IMR-90 (cell line): ENCODE measurements around the gene PCNX2. TPM values are rescaled to one million over a fixed set of nuclear protein-coding genes. Genes with fewer than 3 reads are reported as not detected.

Source experiments
- ATAC-seq: fragments of 200-7000 bp; cut with Tn5 transposase; 2 replicates; pipeline ENCODE4 v1.9.1; 2020; ENCODE audit warnings: low read depth, mild to moderate bottlenecking, moderate library complexity
- BruUV-seq: library from RNA; stranded (reverse); fragments of 400-500 nt; replicated peaks from 2 replicates; lab custom pipeline; 2021; lab: Mats Ljungman, UMichigan
- CTCF ChIA-PET: fragments of 300-600 bp; formaldehyde crosslinking; extraction: SDS; loops from one replicate; lab custom pipeline; 2021; ENCODE audit warnings: antibody characterized with exemption; lab: Yijun Ruan, JAX
- POLR2A ChIA-PET: fragments of 300-600 bp; sonication (Branson Sonifier 250); formaldehyde crosslinking; loops from one replicate; lab custom pipeline; 2022; ENCODE audit warnings: antibody characterized with exemption; ENCODE audit not compliant: unreplicated experiment; lab: Charles Lee
- DNase-seq: peaks from one replicate; pipeline ENCODE4 v3.0.0; 2013
- H2AFZ ChIP-seq: replicated peaks from 2 replicates; pipeline ENCODE3; 2013; ENCODE audit warnings: low read length, mild to moderate bottlenecking; ENCODE audit not compliant: poor library complexity
- H2AK5ac ChIP-seq: 2 replicates; pipeline ENCODE4 v1.6.1; 2013; ENCODE audit warnings: low read depth, low read length, inconsistent platforms
- H2AK9ac ChIP-seq: replicated peaks from 2 replicates; pipeline ENCODE3; 2013; ENCODE audit warnings: mild to moderate bottlenecking, low read depth, low read length, moderate library complexity; ENCODE audit not compliant: poor library complexity
- H2BK120ac ChIP-seq: 2 replicates; pipeline ENCODE4 v1.6.1; 2013; ENCODE audit warnings: low read depth, low read length, inconsistent platforms
- H2BK15ac ChIP-seq: 3 replicates; pipeline ENCODE4 v1.6.1; 2013; ENCODE audit warnings: low read depth, low read length, inconsistent platforms
- H2BK20ac ChIP-seq: 2 replicates; pipeline ENCODE4 v1.6.1; 2013; ENCODE audit warnings: low read depth, mild to moderate bottlenecking, inconsistent platforms, low read length, moderate library complexity
- H2BK5ac ChIP-seq: 2 replicates; pipeline ENCODE4 v1.6.1; 2013; ENCODE audit warnings: mild to moderate bottlenecking, low read depth, low read length, inconsistent platforms; ENCODE audit not compliant: poor library complexity, severe bottlenecking
- H3K14ac ChIP-seq: replicated peaks from 2 replicates; pipeline ENCODE4 v1.6.1; 2013; ENCODE audit warnings: low read depth, low read length, inconsistent platforms
- H3K18ac ChIP-seq: 2 replicates; pipeline ENCODE4 v1.6.1; 2013; ENCODE audit warnings: low read depth, low read length, control low read depth
- H3K23ac ChIP-seq: 2 replicates; pipeline ENCODE4 v1.6.1; 2013; ENCODE audit warnings: low read depth, low read length, inconsistent platforms
- H3K27ac ChIP-seq: 2 replicates; pipeline ENCODE4 v1.5.1; 2013; ENCODE audit warnings: mild to moderate bottlenecking, control low read depth, low read length; ENCODE audit not compliant: insufficient read depth
- H3K27me3 ChIP-seq: 2 replicates; pipeline ENCODE4 v1.6.1; 2013; ENCODE audit warnings: low read length; ENCODE audit not compliant: control insufficient read depth, insufficient read depth
- H3K36me3 ChIP-seq: 2 replicates; pipeline ENCODE4 v1.6.1; 2013; ENCODE audit warnings: low read length, mixed read lengths; ENCODE audit not compliant: control insufficient read depth, insufficient read depth
- H3K4ac ChIP-seq: 2 replicates; pipeline ENCODE4 v1.6.1; 2013; ENCODE audit warnings: low read depth, low read length, inconsistent platforms
- H3K4me1 ChIP-seq: 2 replicates; pipeline ENCODE4 v1.6.1; 2013; ENCODE audit warnings: low read length, mixed read lengths; ENCODE audit not compliant: control insufficient read depth, insufficient read depth
- H3K4me2 ChIP-seq: 2 replicates; pipeline ENCODE4 v1.6.1; 2013; ENCODE audit warnings: low read depth, mild to moderate bottlenecking, control low read depth, low read length, moderate library complexity
- H3K4me3 ChIP-seq: 2 replicates; pipeline ENCODE4 v1.5.1; 2013; ENCODE audit warnings: low read depth, mild to moderate bottlenecking, control low read depth, low read length, moderate library complexity; ENCODE audit not compliant: insufficient read depth
- H3K56ac ChIP-seq: 2 replicates; pipeline ENCODE4 v1.6.1; 2013; ENCODE audit warnings: low read length, inconsistent platforms; ENCODE audit not compliant: insufficient read depth; ENCODE audit errors: extremely low read depth
- H3K79me1 ChIP-seq, 2 experiments: 2 replicates each; pipeline ENCODE4 v1.6.1; 2013; ENCODE audit warnings: low read length in 2 of 2, inconsistent platforms in 1 of 2, low read depth in 1 of 2
- H3K9ac ChIP-seq: 2 replicates; pipeline ENCODE4 v1.6.1; 2013; ENCODE audit warnings: low read depth, low read length, control low read depth
- H3K9me1 ChIP-seq: 2 replicates; pipeline ENCODE4 v1.6.1; 2013; ENCODE audit warnings: low read length, inconsistent platforms; ENCODE audit not compliant: insufficient read depth
- H3K9me3 ChIP-seq: 2 replicates; pipeline ENCODE4 v1.6.1; 2013; ENCODE audit warnings: low read length; ENCODE audit not compliant: control insufficient read depth, insufficient read depth
- H4K20me1 ChIP-seq: 2 replicates; pipeline ENCODE4 v1.6.1; 2013; ENCODE audit warnings: low read length, inconsistent platforms; ENCODE audit not compliant: insufficient read depth
- H4K5ac ChIP-seq: 2 replicates; pipeline ENCODE4 v1.6.1; 2013; ENCODE audit warnings: mild to moderate bottlenecking, low read depth, low read length, control low read depth
- H4K8ac ChIP-seq, 2 experiments: 2 replicates each; pipeline ENCODE4 v1.6.1; 2013; ENCODE audit warnings: low read depth in 2 of 2, low read length in 2 of 2, control low read depth in 1 of 2, inconsistent platforms in 1 of 2
- H4K91ac ChIP-seq: 2 replicates; pipeline ENCODE4 v1.6.1; 2013; ENCODE audit warnings: low read depth, low read length, inconsistent platforms; ENCODE audit not compliant: insufficient read depth
- BHLHE40 ChIP-seq: fragments of 150-350 bp; IDR thresholded peaks from 2 replicates; pipeline ENCODE4 v1.6.1; 2016; ENCODE audit warnings: mild to moderate bottlenecking, low read depth, low read length
- CEBPB ChIP-seq: IDR thresholded peaks from 2 replicates; pipeline ENCODE4 v1.6.1; 2012; ENCODE audit warnings: low read depth, low read length, improper control_type of control experiment
- CHD1 ChIP-seq: IDR thresholded peaks from 2 replicates; pipeline ENCODE4 v1.6.1; 2012; ENCODE audit warnings: low read depth, low read length, improper control_type of control experiment
- CTCF ChIP-seq: conservative IDR thresholded peaks from 2 replicates; pipeline ENCODE4 v1.5.1; 2012; ENCODE audit warnings: mild to moderate bottlenecking, low read depth, low read length, improper control_type of control experiment
- FOS ChIP-seq: fragments of 150-350 bp; IDR thresholded peaks from 2 replicates; pipeline ENCODE4 v1.6.1; 2016; ENCODE audit warnings: low read depth, low read length
- MAFK ChIP-seq: IDR thresholded peaks from 2 replicates; pipeline ENCODE4 v1.6.1; 2012; ENCODE audit warnings: low read depth, low read length, improper control_type of control experiment
- MAZ ChIP-seq: IDR thresholded peaks from 2 replicates; pipeline ENCODE4 v1.6.1; 2012; ENCODE audit warnings: low read depth, mild to moderate bottlenecking, low read length, improper control_type of control experiment, moderate library complexity, borderline replicate concordance
- MXI1 ChIP-seq: IDR thresholded peaks from 2 replicates; pipeline ENCODE4 v1.6.1; 2012; ENCODE audit warnings: low read depth, mild to moderate bottlenecking, low read length, moderate library complexity, borderline replicate concordance
- NFE2L2 ChIP-seq: fragments of 150-350 bp; IDR thresholded peaks from 2 replicates; pipeline ENCODE4 v1.6.1; 2016; ENCODE audit warnings: low read depth, mild to moderate bottlenecking, low read length
- POLR2A ChIP-seq: IDR thresholded peaks from 2 replicates; pipeline ENCODE4 v1.6.1; 2012; ENCODE audit warnings: mild to moderate bottlenecking, low read depth, low read length
- RAD21 ChIP-seq: IDR thresholded peaks from 2 replicates; pipeline ENCODE4 v1.6.1; 2012; ENCODE audit warnings: low read length, improper control_type of control experiment
- RCOR1 ChIP-seq: IDR thresholded peaks from 2 replicates; pipeline ENCODE4 v1.6.1; 2012; ENCODE audit warnings: mild to moderate bottlenecking, low read length, improper control_type of control experiment; ENCODE audit not compliant: insufficient replicate concordance
- RFX5 ChIP-seq: IDR thresholded peaks from 2 replicates; pipeline ENCODE4 v1.8.0; 2012; ENCODE audit warnings: low read depth, mild to moderate bottlenecking, low read length, moderate library complexity
- SMC3 ChIP-seq: fragments of 150-350 bp; IDR thresholded peaks from 2 replicates; pipeline ENCODE4 v1.6.1; 2016; ENCODE audit warnings: low read depth, mild to moderate bottlenecking, antibody characterized with exemption, low read length, moderate library complexity
- WGBS, 2 experiments: methylation state at CpG; one replicate each; pipeline versions ENCODE4 v1.1.5 to v1.1.7; 2013; ENCODE audit warnings: missing lambda C conversion rate in 2 of 2; ENCODE audit not compliant: insufficient read length in 1 of 2; ENCODE audit errors: extremely low coverage in 2 of 2; 5-methylcytosine and 5-hydroxymethylcytosine counted together
- dilution Hi-C: fragments of 300-500 bp; cut with HindIII; formaldehyde crosslinking; loops from one replicate; pipeline ENCODE4 v1.14.3; 2018; ENCODE audit warnings: low sequenced_read_pairs; ENCODE audit not compliant: unreplicated experiment
- in situ Hi-C: fragments of 300-500 bp; cut with MboI; formaldehyde crosslinking; loops from 3 replicates; pipeline ENCODE4 v1.14.3; 2019; ENCODE audit warnings: low sequenced_read_pairs, inconsistent platforms, mixed read lengths
- intact Hi-C: fragments of 100-400 bp; cut with micrococcal nuclease; formaldehyde crosslinking; loops from 2 replicates; pipeline ENCODE4 v1.10.0; 2022
- polyA plus RNA-seq, 3 experiments: library from polyadenylated mRNA; depleted of rRNA; stranded (reverse); fragments of >200 nt; gene quantifications; 2 replicates each; pipeline ENCODE4 v1.2.3, GENCODE V29; 2012; ENCODE audit warnings: low replicate concordance in 1 of 3
- total RNA-seq: library from RNA; depleted of rRNA; stranded (reverse); fragments of >200 nt; gene quantifications from 2 replicates; pipeline ENCODE4 v1.2.3, GENCODE V29; 2012
- TF ChIP-seq, protein P1 (sequence below): fragments of 150-350 bp; IDR thresholded peaks from 2 replicates; pipeline ENCODE4 v1.6.1; 2016; ENCODE audit warnings: low read depth, mild to moderate bottlenecking, low read length, moderate library complexity, borderline replicate concordance
- TF ChIP-seq, protein P2 (sequence below): fragments of 150-350 bp; IDR thresholded peaks from 2 replicates; pipeline ENCODE4 v1.6.1; 2017; ENCODE audit warnings: mild to moderate bottlenecking, antibody characterized with exemption, low read length, low read depth

PCNX2 gene
- total and polyA plus RNA-seq, 2 of the 4 experiments (the other 2 are of a cell fraction), result 15.9 to 22.6 TPM

DNA sequence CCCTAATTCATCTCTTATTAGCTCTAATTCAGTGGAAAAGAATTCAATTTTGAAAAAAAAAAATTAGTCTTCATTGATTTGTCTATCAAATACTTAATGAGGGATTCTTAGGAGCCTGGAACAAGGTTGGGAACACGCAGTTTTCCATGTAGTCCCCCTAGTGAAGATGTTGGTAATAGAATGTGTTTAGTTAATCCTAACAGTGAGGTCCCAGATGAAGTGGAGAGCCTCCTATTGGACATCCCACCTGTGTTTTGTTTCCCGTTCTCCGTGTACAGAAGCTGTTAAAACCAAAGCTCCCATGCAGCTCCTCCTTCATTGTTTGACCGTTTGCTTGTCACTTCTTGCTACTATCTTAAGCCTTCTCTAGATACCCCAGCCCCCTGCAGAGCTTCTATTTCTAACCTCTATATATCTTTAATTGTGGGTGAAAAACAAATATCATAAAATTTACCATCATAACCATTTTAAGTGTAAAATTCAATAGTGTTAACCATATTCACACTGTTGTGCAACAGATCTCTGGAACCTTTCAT lies 67.5 kb downstream of the PCNX2 start:
- Histone ChIP-seq H2AK9ac (no peak overlapping the region), H3K56ac (no peak overlapping the region), H3K4me1 (peaks cover 2% of the 10 kb centered on the region), H4K5ac (no peak overlapping the region), H3K79me1 (no peaks in the 10 kb centered on the region), H3K18ac (no peak overlapping the region), H4K8ac (no peak overlapping the region), H4K20me1 (no peaks in the 10 kb centered on the region), H3K4ac (no peak overlapping the region), H3K14ac (no peak overlapping the region), H2BK5ac (no peak overlapping the region), H3K9ac (no peak overlapping the region), H3K27ac (no peak overlapping the region), H3K4me3 (no peak overlapping the region), H3K23ac (no peak overlapping the region), H2AK5ac (no peak overlapping the region), H3K4me2 (no peak overlapping the region), H3K27me3 (no peaks in the 10 kb centered on the region), H2BK15ac (no peak overlapping the region), H2BK20ac (no peak overlapping the region), H3K9me3 (no peaks in the 10 kb centered on the region), H3K9me1 (no peaks in the 10 kb centered on the region; the same call in 1 of the 2 replicates), H3K36me3 (peaks cover 5% of the 10 kb centered on the region), H2AFZ (no peak overlapping the region), H4K91ac (no peak overlapping the region), H2BK120ac (no peak overlapping the region)
- dilution Hi-C loops (no loop called here), in situ Hi-C loops (no loop called here), intact Hi-C loops (no loop called here)
- POLR2A ChIA-PET, result no interaction called here
- WGBS, 2 experiments, result no CpG with 5 or more reads among the region's 4 CpGs
- no TSS peak for BruUV-seq
- TF ChIP-seq NFE2L2 (no peak), CHD1 (no peak), CTCF (no peak), RFX5 (no peak), CEBPB (no peak), POLR2A (no peak), RAD21 (no peak), FOS (no peak), BHLHE40 (no peak), RCOR1 (no peak), MAZ (no peak), MXI1 (no peak), MAFK (no peak), SMC3 (no peak)
- TF ChIP-seq, protein P1, sequence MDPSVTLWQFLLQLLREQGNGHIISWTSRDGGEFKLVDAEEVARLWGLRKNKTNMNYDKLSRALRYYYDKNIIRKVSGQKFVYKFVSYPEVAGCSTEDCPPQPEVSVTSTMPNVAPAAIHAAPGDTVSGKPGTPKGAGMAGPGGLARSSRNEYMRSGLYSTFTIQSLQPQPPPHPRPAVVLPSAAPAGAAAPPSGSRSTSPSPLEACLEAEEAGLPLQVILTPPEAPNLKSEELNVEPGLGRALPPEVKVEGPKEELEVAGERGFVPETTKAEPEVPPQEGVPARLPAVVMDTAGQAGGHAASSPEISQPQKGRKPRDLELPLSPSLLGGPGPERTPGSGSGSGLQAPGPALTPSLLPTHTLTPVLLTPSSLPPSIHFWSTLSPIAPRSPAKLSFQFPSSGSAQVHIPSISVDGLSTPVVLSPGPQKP, result no peak
- TF ChIP-seq, protein P2, sequence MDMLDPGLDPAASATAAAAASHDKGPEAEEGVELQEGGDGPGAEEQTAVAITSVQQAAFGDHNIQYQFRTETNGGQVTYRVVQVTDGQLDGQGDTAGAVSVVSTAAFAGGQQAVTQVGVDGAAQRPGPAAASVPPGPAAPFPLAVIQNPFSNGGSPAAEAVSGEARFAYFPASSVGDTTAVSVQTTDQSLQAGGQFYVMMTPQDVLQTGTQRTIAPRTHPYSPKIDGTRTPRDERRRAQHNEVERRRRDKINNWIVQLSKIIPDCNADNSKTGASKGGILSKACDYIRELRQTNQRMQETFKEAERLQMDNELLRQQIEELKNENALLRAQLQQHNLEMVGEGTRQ, result no peak
- no peak for DNase-seq
- no peak for ATAC-seq
- CTCF ChIA-PET, result no interaction called here
